Fibroblast of skin of right quadriceps (primary cell): Measurements from ENCODE around the gene IMMP2L.

Source experiments
- DNase-seq: peaks from one replicate; pipeline ENCODE4 v3.0.0-alpha.2; 2013

The IMMP2L gene

DNA sequence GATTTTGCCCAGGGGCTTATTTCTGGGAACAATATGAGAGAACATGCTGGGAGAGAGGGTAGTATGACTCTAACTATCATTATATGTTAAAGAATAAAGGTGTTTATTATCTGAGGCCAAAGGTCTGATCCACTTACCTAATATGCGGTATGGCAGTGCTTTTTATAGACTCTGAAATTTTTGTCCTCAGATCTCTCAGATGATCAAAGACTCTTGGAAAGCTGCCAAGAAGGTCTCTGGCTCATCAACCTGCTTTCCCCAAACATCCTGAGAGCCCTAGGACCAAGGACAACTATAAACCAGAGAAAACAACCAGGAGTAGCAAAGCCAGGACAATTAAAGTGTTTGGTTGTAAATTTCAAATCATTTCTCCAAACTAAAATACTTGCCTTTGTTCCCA lies 727.1 kb downstream of the IMMP2L start:
- no peak for DNase-seq

DNA sequence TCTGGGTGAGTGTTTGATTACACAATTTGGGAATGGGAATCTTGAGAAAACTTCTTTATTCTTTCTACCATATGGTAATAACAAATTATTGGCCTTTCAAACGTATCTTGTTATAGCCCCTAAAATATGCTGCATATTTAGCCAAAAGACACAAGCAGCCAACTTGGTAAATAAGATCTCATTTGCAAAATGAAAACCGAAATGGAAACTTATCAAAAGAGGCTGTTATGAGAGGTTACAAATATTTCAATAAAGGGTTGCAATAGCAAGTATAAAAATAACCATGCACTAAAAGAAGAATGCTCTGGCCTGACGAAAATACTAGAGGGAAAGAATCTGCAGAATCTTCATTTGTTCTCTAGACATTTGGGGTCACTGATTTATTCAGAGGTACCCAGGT lies 730.9 kb downstream of the IMMP2L start:
- DNase-seq = no peak

- no peak for DNase-seq
Measured at GRCh38 chr7:110830778-110831177, 731.5 kb downstream of the IMMP2L start.

DNA sequence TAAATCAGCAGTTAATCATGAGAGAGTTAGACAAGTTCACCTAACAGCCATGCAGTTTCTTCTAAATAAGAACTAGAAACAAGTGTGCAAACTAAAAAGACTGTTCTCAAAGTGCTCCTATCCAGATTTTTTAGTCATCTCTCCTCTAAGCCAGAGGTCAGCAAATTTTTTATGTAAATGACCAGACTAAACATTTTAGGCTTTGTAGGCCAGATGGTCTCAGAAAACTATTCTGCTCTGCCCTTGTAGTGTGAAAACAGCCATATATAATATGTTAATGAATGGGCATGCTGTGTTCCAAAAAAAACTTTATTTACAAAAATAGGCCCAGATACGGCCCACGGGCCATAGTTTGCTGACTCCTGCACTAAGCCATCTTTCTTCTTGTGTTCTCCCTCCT lies 734.4 kb downstream of the IMMP2L start:
- no peak for DNase-seq

GRCh38 chr7:110827287-110827855 lies 734.9 kb downstream of the IMMP2L start:
- DNase-seq = no peak

DNA sequence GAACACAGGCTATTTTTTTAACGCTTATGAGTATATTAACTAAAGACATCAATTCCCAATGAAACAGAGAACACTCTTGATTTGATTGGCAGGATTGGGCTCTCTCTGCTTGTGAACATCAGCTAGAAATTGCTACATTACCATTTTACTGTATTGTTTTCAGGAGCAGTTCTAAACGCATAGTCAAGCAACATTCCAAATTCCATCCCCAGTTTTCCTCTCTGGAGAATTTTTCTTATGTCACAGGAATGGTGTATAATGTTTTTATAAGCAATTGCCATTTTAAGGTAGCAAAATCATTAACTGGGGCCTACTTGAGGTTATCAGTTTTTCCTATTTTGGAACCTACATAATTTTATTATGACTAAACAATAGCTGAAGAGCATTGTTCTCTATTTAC lies 748.3 kb downstream of the IMMP2L start:
- DNase-seq = no peak

GRCh38 chr7:110809832-110810231 lies 752.5 kb downstream of the IMMP2L start:
- DNase-seq = no peak

DNA sequence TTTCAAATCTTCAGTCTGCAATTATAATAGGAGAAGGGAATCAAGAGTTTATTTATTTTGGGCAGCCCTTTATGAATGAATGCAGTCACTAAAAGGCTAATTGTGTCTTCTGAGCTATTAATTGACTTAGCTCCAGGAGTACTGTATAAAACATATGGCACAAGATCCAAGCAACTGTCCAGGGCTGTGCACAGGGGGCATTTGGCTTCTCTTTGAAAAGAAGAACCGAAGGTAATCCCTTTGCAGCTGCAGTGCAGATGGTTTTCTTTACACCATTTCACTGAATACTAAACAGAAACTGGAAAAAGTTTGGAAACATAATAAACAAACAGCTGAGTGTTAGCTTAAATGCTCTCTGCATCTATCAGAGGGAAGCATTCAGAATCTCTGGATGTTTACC lies 753.9 kb downstream of the IMMP2L start:
- no peak for DNase-seq

DNA sequence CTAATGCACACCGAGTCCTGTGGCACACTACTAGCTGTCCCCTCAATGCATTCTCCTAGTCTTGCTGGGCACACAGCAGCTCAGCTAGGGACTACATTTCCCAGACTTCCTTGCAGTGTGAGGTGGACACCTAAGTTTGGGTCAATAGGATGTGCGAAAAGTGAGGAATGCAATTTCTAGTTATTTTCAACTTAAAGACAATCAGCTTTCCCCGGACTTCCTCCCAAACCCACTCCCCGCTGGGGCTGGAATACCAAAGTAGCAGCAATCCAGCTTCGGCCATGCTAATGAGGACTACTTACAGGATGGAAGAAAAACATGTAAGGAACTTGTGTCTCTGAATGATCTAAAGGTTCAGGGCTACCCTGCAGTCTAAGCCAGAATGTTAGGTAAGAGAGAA lies 757.8 kb downstream of the IMMP2L start:
- no peak for DNase-seq

DNA sequence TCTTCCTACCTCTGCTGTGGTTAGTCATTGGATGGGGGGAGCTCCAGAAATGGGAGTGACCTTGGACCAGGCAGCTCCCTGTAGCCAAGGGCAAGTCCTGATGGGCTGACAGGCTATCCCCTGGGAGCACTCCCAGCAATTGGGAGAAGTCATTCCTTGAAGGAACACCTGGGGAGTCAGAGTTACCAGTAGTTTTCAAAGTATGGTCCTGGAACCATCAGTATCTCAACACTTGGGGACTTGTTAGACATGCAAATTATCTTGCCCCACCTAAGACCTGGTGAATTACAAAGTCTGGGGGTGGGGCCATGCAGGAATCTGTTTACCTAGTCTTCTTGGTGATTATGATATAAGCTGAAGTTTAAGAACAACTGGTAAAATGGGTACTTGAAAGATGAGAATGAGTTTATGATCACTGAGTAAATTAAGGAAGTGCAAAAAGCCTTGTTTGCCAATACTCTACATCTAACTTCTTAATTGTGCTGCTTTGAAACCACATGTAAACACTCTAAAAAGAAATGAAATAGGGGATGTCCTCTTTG lies 758.6 kb downstream of the IMMP2L start:
- no peak for DNase-seq

GRCh38 chr7:110801502-110801901 lies 760.8 kb downstream of the IMMP2L start:
- no peak for DNase-seq

- no peak for DNase-seq
Measured at GRCh38 chr7:110800984-110801383, 761.3 kb downstream of the IMMP2L start.

DNA sequence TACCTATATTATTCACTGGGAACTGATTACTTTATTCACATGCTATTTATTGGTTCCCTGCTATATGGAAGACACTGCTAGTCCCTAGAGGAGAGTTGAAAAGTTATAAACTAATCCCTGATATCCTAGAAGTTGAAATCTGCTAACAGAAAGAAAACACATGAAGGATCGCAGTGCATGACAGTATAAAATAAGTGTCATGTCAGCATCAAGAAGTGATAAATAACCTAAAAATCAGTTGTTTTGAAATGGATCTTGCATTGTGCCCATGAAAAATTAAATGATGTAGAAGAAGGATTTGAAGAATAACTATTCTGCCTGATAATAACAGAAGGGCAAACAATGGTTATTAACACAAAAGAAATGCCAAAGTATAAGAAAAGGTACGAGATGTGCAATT lies 764.6 kb downstream of the IMMP2L start:
- DNase-seq = no peak

DNA sequence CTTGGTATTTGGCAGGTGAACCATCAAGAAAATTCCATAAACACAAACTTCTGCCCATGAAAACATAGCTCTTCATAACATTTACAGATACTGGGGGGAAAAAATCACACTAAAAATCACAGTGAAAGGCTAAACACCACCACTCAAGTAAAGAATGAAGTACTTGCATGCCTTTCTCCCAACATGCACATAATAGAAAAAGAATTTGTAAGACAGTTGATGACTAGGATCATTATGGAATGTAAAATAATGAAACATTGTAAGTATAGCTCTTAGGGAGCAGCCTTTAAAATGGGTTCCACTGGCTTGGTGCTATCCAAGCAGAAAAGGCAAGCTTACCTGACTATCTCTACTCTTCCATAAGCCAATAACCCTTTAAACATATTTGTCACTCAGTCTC lies 771.3 kb downstream of the IMMP2L start:
- DNase-seq = no peak

DNA sequence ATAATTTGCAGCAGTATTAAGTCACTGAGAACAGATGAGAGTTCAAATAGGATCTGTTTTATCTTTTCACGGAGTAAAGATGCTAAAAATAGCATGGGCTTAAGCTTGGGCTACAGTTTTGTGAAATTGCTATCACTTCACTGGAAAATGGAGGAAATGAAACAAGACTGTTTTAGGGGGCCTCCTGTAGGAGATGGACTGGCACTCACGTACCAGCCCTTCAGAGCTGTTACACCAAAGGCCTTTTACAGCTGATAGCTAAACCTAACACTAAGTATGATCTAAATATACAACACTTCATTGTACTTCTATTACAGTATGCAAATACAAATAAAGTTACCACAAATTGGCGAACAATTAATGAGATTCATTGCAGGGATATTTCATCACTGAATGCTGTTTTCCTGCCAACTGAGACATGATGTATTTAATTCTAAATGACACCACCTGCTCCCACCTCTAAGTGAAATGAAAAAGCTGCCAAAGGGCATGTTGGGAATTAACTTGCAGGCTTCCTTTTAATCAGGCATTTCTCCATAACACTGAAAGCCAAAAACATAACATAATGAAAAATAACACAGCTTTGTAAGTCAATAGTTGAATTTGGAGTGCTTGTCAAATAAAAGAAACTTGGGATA lies 775.8 kb downstream of the IMMP2L start:
- no peak for DNase-seq

GRCh38 chr7:110784749-110785148 lies 777.5 kb downstream of the IMMP2L start:
- DNase-seq = no peak

- DNase-seq = no peak
Measured at GRCh38 chr7:110780712-110781111, 781.6 kb downstream of the IMMP2L start.

GRCh38 chr7:110779339-110779738 lies 783.0 kb downstream of the IMMP2L start:
- DNase-seq = no peak

GRCh38 chr7:110775046-110775445 lies 787.2 kb downstream of the IMMP2L start:
- peak; percentile 60 for DNase-seq

- no peak for DNase-seq
Measured at GRCh38 chr7:110774071-110774470, 788.2 kb downstream of the IMMP2L start.

DNA sequence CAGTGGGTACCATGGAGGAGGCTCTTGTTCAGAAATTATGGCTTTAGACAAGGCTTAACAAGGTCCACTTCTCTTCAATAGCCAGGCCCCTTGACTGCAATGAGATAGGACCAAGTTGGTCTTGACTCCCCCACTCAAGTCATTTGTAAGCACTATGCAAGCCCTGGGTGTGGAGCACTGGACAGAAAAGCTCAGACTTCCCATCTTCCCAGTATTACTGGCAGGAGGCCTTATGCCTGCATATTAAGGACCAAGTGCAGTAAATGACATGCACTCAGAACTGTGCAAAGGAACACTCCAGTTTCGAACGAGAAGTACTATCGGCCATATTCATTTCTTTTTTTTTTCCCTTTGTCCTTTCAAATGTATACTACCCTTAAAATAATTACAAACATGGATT lies 789.7 kb downstream of the IMMP2L start:
- no peak for DNase-seq

DNA sequence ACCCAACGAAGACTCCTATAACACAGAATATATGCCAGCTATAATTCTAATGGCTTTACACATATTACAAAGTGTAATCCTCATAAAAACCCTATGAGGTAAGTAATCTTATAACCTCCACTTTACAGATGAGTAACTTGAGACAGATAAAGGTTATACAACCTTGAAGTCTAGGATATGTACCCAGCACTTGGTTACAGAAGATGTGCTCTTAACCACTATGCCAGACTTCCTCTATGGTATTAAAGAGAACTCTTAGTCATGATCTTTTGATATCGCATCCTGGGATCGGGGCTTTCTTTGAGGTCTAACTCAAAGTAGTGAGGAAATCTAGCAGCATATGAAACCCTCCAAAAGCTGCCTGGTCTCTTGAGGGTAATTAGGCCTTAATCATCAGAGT lies 790.6 kb downstream of the IMMP2L start:
- no peak for DNase-seq

GRCh38 chr7:110767550-110768110 lies 794.7 kb downstream of the IMMP2L start:
- no peak for DNase-seq

DNA sequence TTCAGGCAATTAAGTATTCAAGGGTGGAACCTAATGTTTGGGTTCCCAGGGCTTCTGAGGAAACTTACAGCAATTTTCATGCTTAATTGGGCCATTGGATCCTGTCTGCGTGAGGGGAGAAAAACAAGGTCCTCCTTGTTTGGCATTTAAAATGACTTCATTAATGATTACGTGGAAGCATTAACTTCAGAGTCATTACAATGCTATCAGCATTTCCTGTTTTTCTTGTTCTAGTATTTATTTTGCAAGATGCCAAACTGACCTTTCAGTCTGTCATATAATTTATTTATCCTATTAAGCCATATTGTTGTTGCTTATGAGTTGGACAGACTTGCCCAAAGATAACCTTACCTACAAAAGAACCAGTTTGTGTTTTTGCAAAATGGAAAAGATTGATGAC lies 795.4 kb downstream of the IMMP2L start:
- no peak for DNase-seq

DNA sequence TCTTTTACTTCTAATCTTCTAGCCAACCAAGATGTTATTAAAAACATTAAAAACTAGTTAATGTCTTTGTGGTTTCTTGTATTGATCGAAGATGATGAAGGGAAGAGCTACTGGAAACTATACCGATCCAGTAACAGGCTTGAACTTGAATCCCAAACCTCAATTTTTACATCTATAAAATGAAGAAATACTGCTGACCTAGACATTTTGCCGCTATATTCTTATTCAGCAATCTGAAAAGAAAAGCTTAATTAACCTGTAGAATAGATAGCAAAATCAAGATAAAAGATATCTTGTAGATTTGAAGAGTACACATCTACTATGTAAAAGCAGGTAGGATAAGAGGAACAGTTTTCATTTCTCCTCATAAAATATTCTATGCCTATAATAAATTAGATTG lies 797.4 kb downstream of the IMMP2L start:
- DNase-seq = no peak
